Stimulated activated CD4-positive, alpha-beta T cell treated with anti-CD3 and anti-CD28 coated beads, Interleukin-4, amount 100 ng/mL, for 48 hours (primary cell): ENCODE data around the gene C14orf119.

ENCODE experiments used
- DNase-seq, 2 donors: peaks; one replicate each; pipeline ENCODE4 v3.0.0-alpha.2; 2020; ENCODE audit warnings: low read depth in 2 of 2

Gene C14orf119

DNA sequence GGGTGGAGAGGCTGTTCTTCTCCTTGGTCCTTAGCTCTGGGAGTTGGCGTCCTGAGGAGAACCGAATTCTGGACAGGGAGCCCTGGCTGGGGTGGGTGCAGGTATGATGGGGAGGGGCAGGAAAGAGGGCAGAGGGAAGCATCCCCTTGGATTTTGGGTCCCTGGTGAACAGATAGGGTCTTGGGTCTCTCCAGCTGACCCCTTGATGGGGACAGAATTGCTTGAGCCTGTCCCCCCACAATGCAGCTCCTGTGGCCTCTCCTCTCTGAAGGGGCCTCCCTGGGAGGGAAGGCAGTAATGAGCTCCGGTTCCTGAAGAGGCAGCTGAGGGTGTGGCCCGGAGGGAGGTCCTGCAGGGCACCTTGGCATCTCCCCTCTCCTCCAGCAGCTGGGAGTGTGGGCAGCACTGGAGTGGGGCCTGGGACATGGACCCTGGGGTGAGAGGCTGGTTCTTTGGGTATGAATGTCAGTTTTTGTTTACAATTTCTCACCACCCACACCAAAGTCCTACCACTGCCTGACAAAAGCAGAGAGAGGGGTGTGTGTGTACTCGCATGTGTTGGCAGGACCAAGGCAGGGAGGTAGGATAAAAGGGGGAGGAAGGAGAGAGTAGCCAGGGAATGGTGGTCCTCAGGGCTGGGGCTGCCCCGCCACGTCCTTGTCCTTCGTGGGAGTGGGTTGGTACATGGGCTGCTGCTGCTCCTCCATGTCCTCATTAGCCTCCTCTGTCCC, 31.4 kb downstream of the C14orf119 start:
- no peak for DNase-seq

- no peak for DNase-seq
Measured at GRCh38 chr14:23127861-23128260, 32.6 kb downstream of the C14orf119 start.

DNA sequence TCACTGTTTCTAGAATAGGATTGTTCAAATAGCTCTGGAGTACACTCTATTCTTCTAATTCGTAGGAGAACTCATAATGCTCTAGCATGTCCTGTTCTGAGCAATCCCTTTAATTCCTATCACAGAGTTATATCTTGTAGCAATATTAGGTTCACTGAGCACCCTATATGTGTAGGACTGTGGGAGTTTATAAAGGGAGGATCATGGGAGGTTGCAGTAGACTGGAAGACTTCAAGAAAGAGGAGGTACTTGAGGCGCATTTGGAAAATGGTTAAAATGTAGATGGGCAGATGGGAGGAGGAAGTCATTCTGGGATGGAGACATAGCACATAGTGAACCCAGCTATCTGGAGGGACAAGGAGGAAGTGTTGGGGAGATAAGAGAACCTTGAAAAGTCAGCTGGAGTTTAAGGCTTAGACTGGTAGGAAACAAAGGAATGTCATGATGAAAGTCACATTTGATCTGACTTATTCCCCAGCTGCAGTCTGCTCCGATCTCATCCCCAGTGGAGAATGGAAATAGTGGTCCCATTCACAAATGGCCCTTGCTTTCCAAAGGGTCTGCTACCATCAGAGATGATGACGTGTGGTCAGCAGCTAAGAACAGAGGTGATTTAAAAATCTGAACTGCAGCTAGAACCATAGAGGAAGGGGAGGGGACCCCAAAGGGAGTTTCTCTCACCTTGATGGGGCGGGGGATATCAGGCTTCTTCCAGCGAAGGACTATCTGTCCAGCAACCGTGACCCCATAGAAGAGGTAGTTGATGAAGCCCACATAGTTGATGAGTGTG, 33.9 kb downstream of the C14orf119 start:
- no peak for DNase-seq

GRCh38 chr14:23129759-23130316, 34.5 kb downstream of the C14orf119 start:
- no peak for DNase-seq

- no peak for DNase-seq
Measured at GRCh38 chr14:23130871-23131270, 35.6 kb downstream of the C14orf119 start.

- no peak for DNase-seq
Measured at GRCh38 chr14:23131482-23131881, 36.2 kb downstream of the C14orf119 start.

DNA sequence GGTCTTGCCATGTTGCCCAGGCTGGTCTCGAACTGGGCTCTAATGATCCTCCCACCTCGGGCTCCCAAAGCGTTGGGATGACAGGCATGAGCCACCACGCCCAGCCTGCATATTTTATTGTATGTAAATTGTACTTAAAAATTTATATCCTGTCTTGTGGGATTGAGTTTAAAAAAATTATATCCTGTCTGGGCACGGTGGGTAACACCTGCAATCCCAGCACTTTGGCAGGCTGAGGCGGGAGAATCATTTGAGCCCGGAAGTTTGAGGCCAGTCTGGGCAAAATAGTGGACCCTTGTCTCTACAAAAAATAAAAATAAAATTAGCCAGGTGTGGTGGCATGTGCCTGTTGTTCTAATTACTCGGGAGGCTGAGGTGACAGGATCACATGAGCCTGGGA, 37.7 kb downstream of the C14orf119 start:
- no peak for DNase-seq

GRCh38 chr14:23136566-23137133, 41.3 kb downstream of the C14orf119 start:
- DNase-seq = no peak

GRCh38 chr14:23137192-23137812, 42.0 kb downstream of the C14orf119 start:
- no peak for DNase-seq

DNA sequence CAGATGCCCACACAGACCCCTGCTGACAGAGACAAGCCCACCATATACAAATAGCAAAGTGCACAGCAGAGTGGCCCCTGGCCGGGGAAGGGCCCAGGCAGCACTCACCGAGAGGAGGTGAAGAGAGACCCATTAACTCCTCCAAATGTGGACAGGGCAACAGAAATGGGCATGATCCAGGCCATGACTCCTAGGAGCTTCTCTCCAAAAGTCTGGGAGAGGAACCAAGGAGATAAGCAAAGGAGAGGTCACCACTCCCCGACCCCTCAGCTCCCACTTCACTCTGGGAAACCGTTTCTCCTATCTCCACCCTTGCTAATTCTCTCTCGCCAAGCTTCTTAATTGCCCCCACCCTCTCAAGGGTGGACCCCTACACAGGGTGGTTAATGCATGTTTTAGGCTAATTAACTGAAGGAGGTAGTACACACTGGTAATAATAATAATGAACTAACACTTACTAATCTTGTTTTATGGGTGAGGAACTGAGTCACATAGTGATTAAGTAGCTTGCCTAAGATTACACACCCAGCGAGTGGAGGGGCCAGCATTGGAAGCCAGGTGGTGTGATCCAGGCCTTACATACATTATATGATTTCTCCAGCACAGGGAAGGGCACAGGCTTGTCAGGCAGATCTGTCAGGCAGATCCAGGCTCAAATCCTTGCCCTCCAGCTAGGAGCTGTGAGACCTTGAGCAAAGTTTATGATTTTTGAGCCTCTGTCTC, 42.7 kb downstream of the C14orf119 start:
- DNase-seq = no peak

GRCh38 chr14:23139874-23140273, 44.6 kb downstream of the C14orf119 start:
- DNase-seq = no peak

GRCh38 chr14:23140371-23140770, 45.1 kb downstream of the C14orf119 start:
- DNase-seq = no peak

DNA sequence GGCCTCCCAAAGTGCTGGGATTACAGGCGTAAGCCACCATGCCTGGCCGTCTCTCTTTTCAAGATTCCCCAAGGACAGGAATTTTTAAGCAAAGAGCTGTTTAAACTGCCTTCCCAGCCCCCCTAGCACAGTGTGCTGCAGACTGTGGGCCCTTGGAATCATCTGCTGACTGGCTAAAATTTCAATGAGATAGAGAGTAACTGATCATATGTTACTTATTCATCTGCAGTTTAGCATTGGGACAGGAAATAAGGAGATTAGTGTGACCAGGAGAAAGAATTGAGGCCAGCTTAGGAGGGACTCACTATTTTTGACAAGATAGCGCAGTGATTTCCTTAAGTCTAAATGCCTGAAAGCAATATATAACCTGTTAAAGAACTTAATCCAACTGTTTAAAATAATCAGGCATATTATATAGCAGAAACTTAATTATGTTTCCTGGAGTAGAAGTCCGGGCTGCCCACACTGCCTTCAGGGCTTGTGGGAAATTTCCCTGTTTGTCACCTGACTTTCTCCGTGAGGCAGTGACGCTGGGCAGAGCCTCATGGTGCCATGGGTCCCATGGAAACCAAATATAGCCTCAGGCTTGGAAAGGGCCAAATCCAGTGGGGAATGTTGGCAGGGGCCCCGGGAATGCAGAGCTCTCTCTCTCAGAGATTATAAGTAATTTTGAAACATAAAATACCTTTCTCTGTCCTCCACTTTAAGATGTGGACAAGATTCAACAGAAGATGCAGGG, 46.6 kb downstream of the C14orf119 start:
- no peak for DNase-seq

DNA sequence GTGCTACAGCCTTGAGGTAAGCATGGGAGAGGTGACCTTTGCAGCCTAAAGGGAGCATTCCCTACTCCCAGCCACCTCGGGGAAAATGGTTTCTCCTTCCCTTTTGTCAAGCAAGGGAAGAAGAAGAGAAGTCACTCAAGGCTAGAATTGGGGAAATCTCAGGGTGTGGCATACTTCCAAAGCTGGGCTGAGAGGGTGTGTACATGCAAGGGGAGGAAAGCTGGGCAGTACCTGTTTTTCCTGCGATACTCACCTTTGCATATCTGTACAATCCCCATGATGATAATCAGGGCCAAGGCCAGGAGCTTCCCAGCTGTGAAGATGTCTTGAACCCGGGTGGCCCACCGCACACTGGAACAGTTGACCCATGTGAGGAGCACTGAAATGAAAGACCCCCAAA, 47.5 kb downstream of the C14orf119 start:
- no peak for DNase-seq

DNA sequence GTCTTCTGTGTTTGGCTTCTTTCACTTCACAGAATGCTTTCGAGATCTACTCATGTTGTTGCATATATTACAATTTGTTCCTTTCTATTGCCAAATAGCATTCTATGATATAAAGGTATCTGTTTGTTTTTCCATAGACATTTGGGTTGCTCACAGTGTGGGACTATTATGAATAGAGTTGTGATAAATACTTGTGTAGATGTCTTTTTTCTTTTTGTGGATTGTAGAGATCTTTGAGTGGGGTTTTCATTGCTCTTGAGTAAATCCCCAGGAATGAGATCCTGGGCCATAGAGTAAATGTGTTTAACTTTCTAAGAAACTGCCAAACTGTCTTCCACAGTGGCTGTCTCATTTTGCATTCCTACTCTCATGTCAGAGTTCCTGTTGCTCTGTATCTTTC, 48.6 kb downstream of the C14orf119 start:
- DNase-seq = no peak

DNA sequence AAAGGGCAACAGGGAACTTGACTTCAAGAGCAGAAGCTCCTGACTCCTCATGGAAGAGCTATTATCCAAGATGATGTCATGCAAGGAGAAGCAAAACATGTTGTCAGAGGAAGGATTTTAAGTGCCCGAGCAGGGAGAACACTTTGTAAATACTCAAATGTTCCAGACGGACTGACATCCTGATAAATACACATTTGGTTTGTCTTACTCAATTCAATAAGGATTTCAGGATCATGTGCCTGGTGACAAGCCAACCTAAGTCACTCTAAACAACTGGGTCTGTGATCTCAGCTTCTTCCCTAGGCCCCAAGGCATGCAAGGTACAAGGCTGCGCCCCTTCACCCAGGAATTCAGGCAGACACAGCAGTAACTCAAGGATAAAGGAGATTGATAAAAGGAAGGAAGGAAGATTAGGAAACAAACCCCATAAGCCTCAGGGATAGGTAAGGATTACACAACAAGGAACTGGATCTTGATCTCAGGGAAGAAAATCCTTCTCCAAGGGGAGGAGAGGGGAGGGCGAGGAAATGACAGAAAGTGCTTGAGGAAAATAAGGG, 50.6 kb downstream of the C14orf119 start:
- no peak for DNase-seq

- no peak for DNase-seq
Measured at GRCh38 chr14:23146351-23146910, 51.1 kb downstream of the C14orf119 start.

- DNase-seq = no peak
Measured at GRCh38 chr14:23146980-23147379, 51.7 kb downstream of the C14orf119 start.

DNA sequence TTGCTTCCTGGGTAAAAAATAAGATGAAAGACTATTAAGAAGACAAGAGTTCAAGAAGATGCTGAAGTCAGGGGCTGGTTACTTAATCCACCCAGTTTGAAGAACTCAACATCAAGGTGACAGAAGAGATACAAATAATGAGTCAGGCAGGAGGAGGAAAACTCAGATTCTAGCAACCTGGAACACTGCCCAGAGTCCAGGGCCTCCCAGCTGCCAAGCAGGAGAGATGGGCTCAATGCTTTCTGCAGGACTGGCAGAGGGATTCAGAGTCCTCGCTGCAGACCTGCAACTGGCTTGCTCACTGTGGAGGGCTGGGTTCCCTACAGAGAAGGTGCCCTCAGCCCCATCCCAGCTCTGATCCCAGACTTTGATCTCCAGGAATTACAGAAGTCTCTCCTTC, 52.4 kb downstream of the C14orf119 start:
- no peak for DNase-seq

DNA sequence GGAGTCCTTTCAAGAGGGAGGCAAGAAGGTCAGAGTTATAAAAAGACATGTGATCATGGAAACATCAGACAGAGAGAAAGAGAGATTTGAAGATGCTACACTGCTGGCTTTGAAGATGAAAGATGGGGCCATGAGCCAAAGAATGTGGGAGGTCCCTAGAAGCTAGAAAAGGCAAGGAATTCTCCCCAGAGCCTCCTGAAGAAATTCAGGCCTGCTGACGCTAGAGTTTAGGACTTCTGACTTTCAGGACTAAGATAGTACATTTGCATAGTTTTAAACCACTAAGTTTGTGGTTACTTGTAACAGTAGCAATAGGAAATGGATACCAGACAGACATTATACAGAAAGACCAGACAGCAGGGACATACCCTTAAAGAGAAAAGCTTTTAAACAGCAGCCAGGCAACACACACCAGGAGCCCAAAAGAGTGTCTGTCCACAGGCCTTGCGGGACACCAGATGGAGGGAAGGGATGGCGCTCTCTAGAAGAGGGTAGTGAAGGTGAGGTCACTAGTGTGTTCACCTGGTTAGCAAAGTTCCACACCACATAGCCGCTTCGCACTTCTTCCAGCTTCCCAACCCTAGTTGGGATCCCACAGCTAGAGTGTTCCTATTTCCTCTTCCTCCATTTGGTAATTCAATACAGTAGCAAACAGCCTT, 53.4 kb downstream of the C14orf119 start:
- no peak for DNase-seq
